ENCODE results near the gene GPC2. TPM values are rescaled to one million over a fixed set of nuclear protein-coding genes. Genes with fewer than 3 reads are reported as not detected.

Gene GPC2
- total and polyA plus RNA-seq, 2 experiments from 2014 or later: 0.16 to 0.22 TPM

- 4 to 5% methylated on average over 11 of the region's 11 CpGs for WGBS, 2 experiments (ENCODE audit: low coverage in 1 of 2, low lambda C conversion rate in 2 of 2, missing lambda C conversion rate in 2 of 2)
- Histone ChIP-seq H3K36me3 (ENCODE audit: low read depth) (no peaks in the 10 kb centered on the region), H3F3A (ENCODE audit: insufficient read depth) (no peaks in the 10 kb centered on the region), H3K27ac (no peak overlapping the region), H3K4me2 (ENCODE audit: unreplicated experiment) (peak overlapping the region; percentile 82), H3K4me3 (peak overlapping the region; percentile 66), H3K79me2 (ENCODE audit: insufficient read depth) (no peaks in the 10 kb centered on the region), H3K27me3 (replicated peaks; ENCODE audit: insufficient read depth) (peaks cover 11% of the 10 kb centered on the region), H3K9me2 (ENCODE audit: insufficient read depth) (no peaks in the 10 kb centered on the region), H3K4me1 (ENCODE audit: insufficient read depth) (no peaks in the 10 kb centered on the region), H2AFZ (peak overlapping the region; percentile 90), H4K20me1 (ENCODE audit: insufficient read depth) (no peaks in the 10 kb centered on the region), H3K9ac (peak overlapping the region; percentile 35), H3K9me3 (ENCODE audit: low read depth) (no peaks in the 10 kb centered on the region)
- DNase-seq: peak; percentile 11
- no peak for TF ChIP-seq EZH2phosphoT487 (IDR thresholded peaks at IDR 0.05; ENCODE audit: insufficient read depth, low read depth)
- no peak for TF ChIP-seq EZH2 (IDR thresholded peaks at IDR 0.05; ENCODE audit: insufficient read depth, poor library complexity, severe bottlenecking)
- in situ Hi-C loops (cut with MboI): no loop called here
Measured at GRCh38 chr7:100167912-100168323, 9.3 kb downstream of the GPC2 start.

- no peaks in the 10 kb centered on the region for H3K4me1 ChIP-seq (ENCODE audit: insufficient read depth)
- peak overlapping the region; percentile 90; the same call in 1 of the 2 replicates for H2AFZ ChIP-seq
- no peak overlapping the region for H3K4me3 ChIP-seq
- H3K79me2 ChIP-seq (ENCODE audit: insufficient read depth): no peaks in the 10 kb centered on the region
- H3K9me2 ChIP-seq (ENCODE audit: insufficient read depth): no peaks in the 10 kb centered on the region
- no peak overlapping the region for H3K9ac ChIP-seq
- TF ChIP-seq EZH2 (IDR thresholded peaks at IDR 0.05; ENCODE audit: insufficient read depth, poor library complexity, severe bottlenecking): no peak
- WGBS, 2 experiments (ENCODE audit: low coverage in 1 of 2, low lambda C conversion rate in 2 of 2, missing lambda C conversion rate in 2 of 2): 66 to 68% methylated on average over 14 of the region's 14 CpGs
- no peak overlapping the region for H3K4me2 ChIP-seq (ENCODE audit: unreplicated experiment)
- in situ Hi-C loops (cut with MboI): no loop called here
- H3K36me3 ChIP-seq (ENCODE audit: low read depth): no peaks in the 10 kb centered on the region
- H3K27ac ChIP-seq: no peak overlapping the region
- DNase-seq: no peak
- H3F3A ChIP-seq (ENCODE audit: insufficient read depth): no peaks in the 10 kb centered on the region
- peaks cover 10% of the 10 kb centered on the region for H3K27me3 ChIP-seq (replicated peaks; ENCODE audit: insufficient read depth)
- no peaks in the 10 kb centered on the region for H4K20me1 ChIP-seq (ENCODE audit: insufficient read depth)
- no peaks in the 10 kb centered on the region for H3K9me3 ChIP-seq (ENCODE audit: low read depth)
Measured at GRCh38 chr7:100166970-100167911, 9.9 kb downstream of the GPC2 start.

- Histone ChIP-seq H3K9ac (no peak overlapping the region), H3K27ac (no peak overlapping the region), H3K27me3 (replicated peaks; ENCODE audit: insufficient read depth) (peaks cover 5% of the 10 kb centered on the region; the same call in 1 of the 2 replicates), H3F3A (ENCODE audit: insufficient read depth) (no peaks in the 10 kb centered on the region), H3K4me2 (ENCODE audit: unreplicated experiment) (no peak overlapping the region), H4K20me1 (ENCODE audit: insufficient read depth) (no peaks in the 10 kb centered on the region), H3K79me2 (ENCODE audit: insufficient read depth) (no peaks in the 10 kb centered on the region), H3K4me3 (no peak overlapping the region), H2AFZ (no peak overlapping the region), H3K36me3 (ENCODE audit: low read depth) (no peaks in the 10 kb centered on the region), H3K9me2 (ENCODE audit: insufficient read depth) (no peaks in the 10 kb centered on the region), H3K9me3 (ENCODE audit: low read depth) (no peaks in the 10 kb centered on the region), H3K4me1 (ENCODE audit: insufficient read depth) (no peaks in the 10 kb centered on the region)
- no peak for DNase-seq
- WGBS, 2 experiments (ENCODE audit: low coverage in 1 of 2, low lambda C conversion rate in 2 of 2, missing lambda C conversion rate in 2 of 2): 79 to 81% methylated on average over 15 to 16 of the region's 16 CpGs
- in situ Hi-C loops (cut with MboI): no loop called here
- TF ChIP-seq EZH2phosphoT487 (IDR thresholded peaks at IDR 0.05; ENCODE audit: insufficient read depth, low read depth) (no peak), EZH2 (IDR thresholded peaks at IDR 0.05; ENCODE audit: insufficient read depth, poor library complexity, severe bottlenecking) (no peak)
Measured at GRCh38 chr7:100166317-100166940, 10.8 kb downstream of the GPC2 start.

DNA sequence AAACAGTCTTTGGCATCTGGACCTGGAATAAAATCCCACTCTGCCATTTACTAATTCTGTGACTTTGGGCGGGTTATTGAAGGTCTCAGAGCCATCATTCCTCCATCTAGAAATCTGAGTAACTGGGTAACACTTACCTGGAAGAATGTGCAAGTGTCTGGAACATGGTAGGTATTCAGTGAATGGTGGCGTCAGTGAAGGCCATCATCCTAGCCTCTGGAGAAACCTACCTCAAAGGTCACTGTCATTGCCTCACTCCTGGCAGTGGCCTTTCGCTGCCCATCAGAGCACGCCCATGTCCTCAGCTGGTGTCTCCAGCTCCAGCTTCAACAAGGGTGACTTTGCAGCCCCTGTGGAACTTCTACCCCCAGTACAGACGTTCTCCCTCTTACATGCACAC, 13.3 kb downstream of the GPC2 start:
- H3K4me2 ChIP-seq (ENCODE audit: unreplicated experiment): no peak overlapping the region
- H3K9me3 ChIP-seq (ENCODE audit: low read depth): no peaks in the 10 kb centered on the region
- no peaks in the 10 kb centered on the region for H3K36me3 ChIP-seq (ENCODE audit: low read depth)
- H3K27ac ChIP-seq: no peak overlapping the region
- H3K27me3 ChIP-seq (replicated peaks; ENCODE audit: insufficient read depth): no peaks in the 10 kb centered on the region; the same call in 1 of the 2 replicates
- no peak overlapping the region for H3K9ac ChIP-seq
- no peaks in the 10 kb centered on the region for H3K9me2 ChIP-seq (ENCODE audit: insufficient read depth)
- H3K79me2 ChIP-seq (ENCODE audit: insufficient read depth): no peaks in the 10 kb centered on the region; the same call in 1 of the 2 replicates
- H3K4me3 ChIP-seq: no peak overlapping the region
- no peaks in the 10 kb centered on the region for H4K20me1 ChIP-seq (ENCODE audit: insufficient read depth)
- 0 out of 2 replicates have a peak, but pooled peaks cover 5% of the 10 kb centered on the region for H3K4me1 ChIP-seq (ENCODE audit: insufficient read depth)
- WGBS, 2 experiments (ENCODE audit: low coverage in 1 of 2, low lambda C conversion rate in 2 of 2, missing lambda C conversion rate in 2 of 2): 85 to 92% methylated on average over 5 of the region's 5 CpGs
- in situ Hi-C loops (cut with MboI): no loop called here
- TF ChIP-seq EZH2 (IDR thresholded peaks at IDR 0.05; ENCODE audit: insufficient read depth, poor library complexity, severe bottlenecking) (no peak), EZH2phosphoT487 (IDR thresholded peaks at IDR 0.05; ENCODE audit: insufficient read depth, low read depth) (no peak)
- DNase-seq: no peak
- no peak overlapping the region for H2AFZ ChIP-seq
- no peaks in the 10 kb centered on the region for H3F3A ChIP-seq (ENCODE audit: insufficient read depth)

Data from GM23248 (cell line).